GM23248 (cell line): ENCODE measurements around the gene FLT3.

Experiments used
- EZH2 ChIP-seq: fragments of 200-600 bp; sonication (generic); IDR thresholded peaks from 2 replicates; pipeline ENCODE4 v1.6.1; 2018; ENCODE audit warnings: antibody characterized with exemption, mild to moderate bottlenecking; ENCODE audit not compliant: insufficient read depth, poor library complexity, severe bottlenecking
- EZH2phosphoT487 ChIP-seq: fragments of 200-600 bp; sonication (generic); IDR thresholded peaks from 2 replicates; pipeline ENCODE4 v1.6.1; 2018; ENCODE audit warnings: antibody characterized with exemption, moderate library complexity, mild to moderate bottlenecking, low read depth; ENCODE audit not compliant: insufficient read depth

GRCh38 chr13:27969082-27969865, 131.1 kb downstream of the FLT3 start, which contains the start of gene CDX2:
- TF ChIP-seq EZH2 (no peak), EZH2phosphoT487 (peak; percentile 51; the same call in 1 of the 2 replicates)
